MM.1S (cell line): ENCODE measurements around the gene CHD9NB.

ENCODE experiments used
- DNase-seq: peaks from one replicate; pipeline ENCODE4 v3.0.0-alpha.2; 2015
- H2AFZ ChIP-seq: fragments of 300-600 bp; sonication (generic); 2 replicates; pipeline ENCODE4 v1.6.0; 2016; ENCODE audit warnings: antibody characterized with exemption, low read length
- H3F3A ChIP-seq: fragments of 300-600 bp; sonication (generic); 2 replicates; pipeline ENCODE4 v1.6.1; 2016; ENCODE audit warnings: mild to moderate bottlenecking, antibody characterized with exemption, low read length, moderate library complexity, mixed read lengths; ENCODE audit not compliant: insufficient read depth
- H3K27ac ChIP-seq: fragments of 300-600 bp; sonication (generic); 2 replicates; pipeline ENCODE4 v1.5.1; 2016; ENCODE audit warnings: mild to moderate bottlenecking, low read length
- H3K27me3 ChIP-seq: fragments of 300-600 bp; sonication (generic); replicated peaks from 2 replicates; pipeline ENCODE4 v1.6.0; 2016; ENCODE audit warnings: low read length; ENCODE audit not compliant: insufficient read depth
- H3K36me3 ChIP-seq: fragments of 300-600 bp; sonication (generic); replicated peaks from 2 replicates; pipeline ENCODE4 v1.6.1; 2016; ENCODE audit warnings: mild to moderate bottlenecking, low read length, mixed read lengths; ENCODE audit not compliant: insufficient read depth
- H3K4me1 ChIP-seq: fragments of 300-600 bp; sonication (generic); 2 replicates; pipeline ENCODE4 v1.6.1; 2016; ENCODE audit warnings: low read length, mixed read lengths
- H3K4me2 ChIP-seq: fragments of 300-600 bp; sonication (generic); 2 replicates; pipeline ENCODE4 v1.6.0; 2016; ENCODE audit warnings: low read depth, low read length
- H3K4me3 ChIP-seq: fragments of 300-600 bp; sonication (generic); 2 replicates; pipeline ENCODE4 v1.5.1; 2016; ENCODE audit warnings: low read length, mixed read lengths
- H3K79me2 ChIP-seq: fragments of 300-600 bp; sonication (generic); 2 replicates; pipeline ENCODE4 v1.6.1; 2016; ENCODE audit warnings: mixed run types, low read length, mixed read lengths
- H3K9ac ChIP-seq: fragments of 300-600 bp; sonication (generic); 2 replicates; pipeline ENCODE4 v1.6.1; 2016; ENCODE audit warnings: low read length, mixed read lengths
- H3K9me2 ChIP-seq: fragments of 300-600 bp; sonication (generic); replicated peaks from 2 replicates; pipeline ENCODE4 v1.6.1; 2016; ENCODE audit warnings: mild to moderate bottlenecking, low read length, mixed read lengths; ENCODE audit not compliant: insufficient read depth
- H3K9me3 ChIP-seq: fragments of 300-600 bp; sonication (generic); replicated peaks from 2 replicates; pipeline ENCODE4 v1.6.1; 2016; ENCODE audit warnings: mild to moderate bottlenecking, low read length, mixed read lengths; ENCODE audit not compliant: insufficient read depth
- H4K20me1 ChIP-seq: fragments of 300-600 bp; sonication (generic); 2 replicates; pipeline ENCODE4 v1.6.1; 2016; ENCODE audit warnings: mild to moderate bottlenecking, low read length, moderate library complexity, mixed read lengths; ENCODE audit not compliant: insufficient read depth
- EZH2 ChIP-seq: fragments of 300-600 bp; sonication (generic); optimal IDR thresholded peaks from 2 replicates; pipeline ENCODE3; 2017; ENCODE audit warnings: low read depth, mild to moderate bottlenecking, antibody characterized with exemption, low read length, mixed read lengths
- EZH2phosphoT487 ChIP-seq: fragments of 300-600 bp; sonication (generic); IDR thresholded peaks from 2 replicates; pipeline ENCODE4 v1.6.1; 2018; ENCODE audit warnings: antibody characterized with exemption, low read length
- TF ChIP-seq, protein P1 (sequence below): fragments of 300-600 bp; sonication (generic); IDR thresholded peaks from 2 replicates; pipeline ENCODE4 v1.5.1; 2016; ENCODE audit warnings: antibody characterized with exemption, low read length, mixed read lengths

The CHD9NB gene

GRCh38 chr16:53089434-53090285 is 37.0 kb upstream of the CHD9NB start:
- H3K9me2 ChIP-seq, result no peaks in the 10 kb centered on the region
- DNase-seq, result no peak
- no peaks in the 10 kb centered on the region for H4K20me1 ChIP-seq
- no peaks in the 10 kb centered on the region for H3K9me3 ChIP-seq
- peaks cover 23% of the 10 kb centered on the region; the same call in 1 of the 2 replicates for H3K79me2 ChIP-seq
- no peaks in the 10 kb centered on the region for H3K27me3 ChIP-seq
- H3K27ac ChIP-seq, result peak overlapping the region; percentile 59; the same call in 1 of the 2 replicates
- H3F3A ChIP-seq, result peaks cover 29% of the 10 kb centered on the region
- peak overlapping the region; percentile 97 for H3K4me2 ChIP-seq
- peaks cover 50% of the 10 kb centered on the region for H3K4me1 ChIP-seq
- H3K4me3 ChIP-seq, result no peak overlapping the region
- peak overlapping the region; percentile 50 for H2AFZ ChIP-seq
- peak overlapping the region; percentile 42; the same call in 1 of the 2 replicates for H3K9ac ChIP-seq
- TF ChIP-seq EZH2 (no peak), EZH2phosphoT487 (no peak)
- TF ChIP-seq, protein P1, sequence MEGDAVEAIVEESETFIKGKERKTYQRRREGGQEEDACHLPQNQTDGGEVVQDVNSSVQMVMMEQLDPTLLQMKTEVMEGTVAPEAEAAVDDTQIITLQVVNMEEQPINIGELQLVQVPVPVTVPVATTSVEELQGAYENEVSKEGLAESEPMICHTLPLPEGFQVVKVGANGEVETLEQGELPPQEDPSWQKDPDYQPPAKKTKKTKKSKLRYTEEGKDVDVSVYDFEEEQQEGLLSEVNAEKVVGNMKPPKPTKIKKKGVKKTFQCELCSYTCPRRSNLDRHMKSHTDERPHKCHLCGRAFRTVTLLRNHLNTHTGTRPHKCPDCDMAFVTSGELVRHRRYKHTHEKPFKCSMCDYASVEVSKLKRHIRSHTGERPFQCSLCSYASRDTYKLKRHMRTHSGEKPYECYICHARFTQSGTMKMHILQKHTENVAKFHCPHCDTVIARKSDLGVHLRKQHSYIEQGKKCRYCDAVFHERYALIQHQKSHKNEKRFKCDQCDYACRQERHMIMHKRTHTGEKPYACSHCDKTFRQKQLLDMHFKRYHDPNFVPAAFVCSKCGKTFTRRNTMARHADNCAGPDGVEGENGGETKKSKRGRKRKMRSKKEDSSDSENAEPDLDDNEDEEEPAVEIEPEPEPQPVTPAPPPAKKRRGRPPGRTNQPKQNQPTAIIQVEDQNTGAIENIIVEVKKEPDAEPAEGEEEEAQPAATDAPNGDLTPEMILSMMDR, result no peak
- H3K36me3 ChIP-seq, result no peaks in the 10 kb centered on the region

- Histone ChIP-seq H2AFZ (no peak overlapping the region), H3K36me3 (no peaks in the 10 kb centered on the region), H3K27ac (no peak overlapping the region), H4K20me1 (no peaks in the 10 kb centered on the region), H3K9ac (no peak overlapping the region), H3K79me2 (peaks cover 20% of the 10 kb centered on the region; the same call in 1 of the 2 replicates), H3K4me1 (peaks cover 28% of the 10 kb centered on the region), H3F3A (peaks cover 9% of the 10 kb centered on the region; the same call in 1 of the 2 replicates), H3K9me2 (no peaks in the 10 kb centered on the region), H3K9me3 (no peaks in the 10 kb centered on the region), H3K4me3 (no peak overlapping the region), H3K27me3 (no peaks in the 10 kb centered on the region), H3K4me2 (no peak overlapping the region)
- TF ChIP-seq, protein P1, result no peak
- no peak for TF ChIP-seq EZH2
- no peak for TF ChIP-seq EZH2phosphoT487
- no peak for DNase-seq
Measured at GRCh38 chr16:53087101-53087500, 34.4 kb upstream of the CHD9NB start.

GRCh38 chr16:53085931-53086421 is 33.3 kb upstream of the CHD9NB start:
- H3K27ac ChIP-seq, result no peak overlapping the region
- DNase-seq, result no peak

More at GRCh38 chr16:53085931-53086421, 33.3 kb upstream of the CHD9NB start:
- no peaks in the 10 kb centered on the region for H3K9me3 ChIP-seq
- no peak overlapping the region for H2AFZ ChIP-seq
- no peak for TF ChIP-seq EZH2phosphoT487
- TF ChIP-seq, protein P1, result no peak
- no peak for TF ChIP-seq EZH2
- H3K9ac ChIP-seq, result no peak overlapping the region
- H3K36me3 ChIP-seq, result no peaks in the 10 kb centered on the region
- H4K20me1 ChIP-seq, result no peaks in the 10 kb centered on the region
- no peaks in the 10 kb centered on the region for H3K27me3 ChIP-seq
- H3K79me2 ChIP-seq, result peaks cover 14% of the 10 kb centered on the region
- peaks cover 8% of the 10 kb centered on the region; the same call in 1 of the 2 replicates for H3F3A ChIP-seq
- peaks cover 17% of the 10 kb centered on the region for H3K4me1 ChIP-seq
- no peak overlapping the region for H3K4me2 ChIP-seq
- no peaks in the 10 kb centered on the region for H3K9me2 ChIP-seq
- H3K4me3 ChIP-seq, result no peak overlapping the region
